Measurements from ENCODE around the gene GRAMD1B.

GRAMD1B gene

GRCh38 chr11:123409456-123410217 lies 20.4 kb upstream of the GRAMD1B start:
- DNase-seq (ENCODE audit: low read depth): no peak

DNA sequence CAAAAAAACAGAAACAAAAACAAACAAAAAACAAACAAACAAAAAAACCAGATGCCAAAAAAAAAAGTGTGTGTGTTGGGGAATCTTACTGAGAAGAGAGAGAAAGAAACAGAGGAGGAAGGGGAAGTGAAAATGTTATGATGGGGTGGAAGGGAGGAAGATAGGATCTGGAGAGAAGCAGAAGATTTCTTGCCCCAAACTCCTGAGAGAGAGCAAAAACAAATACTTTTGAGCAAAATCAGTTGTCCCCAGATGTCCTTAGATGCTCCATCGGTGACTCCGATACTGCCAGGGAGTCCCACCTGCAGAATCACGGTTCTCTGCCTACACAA lies 19.9 kb upstream of the GRAMD1B start:
- no peak for DNase-seq (ENCODE audit: low read depth)

- no peak for DNase-seq (ENCODE audit: low read depth)
These were observed 16.4 kb upstream of the GRAMD1B start for GRCh38 chr11:123413636-123414035.

- DNase-seq (ENCODE audit: low read depth): no peak
These were observed 13.5 kb upstream of the GRAMD1B start for GRCh38 chr11:123416566-123416965.

GRCh38 chr11:123418351-123419114 lies 11.5 kb upstream of the GRAMD1B start:
- no peak for DNase-seq (ENCODE audit: low read depth)

GRCh38 chr11:123419731-123420452 lies 10.2 kb upstream of the GRAMD1B start:
- DNase-seq (ENCODE audit: low read depth): no peak

DNA sequence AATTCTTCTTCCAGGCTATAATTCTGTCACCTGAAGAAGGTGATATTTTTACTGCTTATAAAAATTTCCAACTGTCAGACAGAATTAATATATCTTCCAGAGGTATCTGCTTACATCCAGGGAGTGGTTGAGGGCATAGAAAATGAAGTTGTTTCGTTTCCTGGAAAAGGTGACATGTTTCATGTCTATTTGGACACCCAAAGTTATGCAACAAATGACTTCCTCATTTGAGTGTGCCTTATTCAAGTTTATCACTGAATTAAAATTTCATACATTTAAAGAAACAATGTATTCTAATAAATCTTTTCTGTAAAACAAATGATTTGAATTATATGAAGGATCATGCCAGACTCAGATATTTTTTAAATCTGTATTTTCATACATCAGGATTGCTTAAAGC lies 8.5 kb upstream of the GRAMD1B start:
- no peak for DNase-seq (ENCODE audit: low read depth)

- DNase-seq (ENCODE audit: low read depth): no peak
These were observed 4.7 kb upstream of the GRAMD1B start for GRCh38 chr11:123425367-123425766.

DNA sequence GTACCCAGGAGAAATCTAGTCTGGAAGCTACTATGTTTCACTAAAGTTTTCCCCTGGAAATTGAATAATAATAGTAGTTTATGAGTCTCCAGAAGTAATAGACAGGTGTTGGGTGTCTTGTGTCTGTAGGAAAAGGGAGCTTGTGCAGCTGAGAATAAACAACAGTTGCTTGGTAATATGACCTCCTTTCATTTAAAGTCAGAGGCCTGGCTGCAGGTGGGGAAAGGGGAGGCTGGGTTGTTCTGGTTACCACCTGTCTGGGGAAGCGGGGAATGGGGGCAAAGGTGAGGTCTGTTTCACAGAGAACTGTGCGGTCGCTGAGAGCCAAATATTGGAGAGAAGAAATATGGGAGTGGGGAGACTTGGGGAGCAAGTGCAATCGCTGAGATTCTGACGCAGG lies 3.3 kb upstream of the GRAMD1B start:
- no peak for DNase-seq (ENCODE audit: low read depth)

DNA sequence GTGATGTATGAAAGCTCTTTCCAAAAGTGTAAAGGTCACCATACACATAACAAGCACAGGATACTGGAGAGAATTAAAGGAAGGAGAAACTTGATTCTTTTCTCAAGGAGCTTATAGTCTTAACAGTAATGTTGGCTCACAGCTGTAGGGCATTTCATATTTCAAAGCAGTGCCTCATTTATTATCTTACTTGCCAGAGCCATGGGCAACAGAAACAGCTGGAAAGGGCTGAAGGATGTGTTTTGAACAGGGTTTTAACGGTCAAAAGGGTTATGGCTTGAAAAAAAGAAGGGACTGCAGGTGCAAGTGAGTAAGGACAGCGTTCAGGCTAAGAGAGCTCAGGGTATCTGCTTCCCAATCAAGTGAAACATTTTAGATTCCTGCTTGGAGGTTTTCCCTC lies 2.7 kb upstream of the GRAMD1B start:
- DNase-seq (ENCODE audit: low read depth): no peak

GRCh38 chr11:123428116-123428715 lies 1.9 kb upstream of the GRAMD1B start:
- DNase-seq (ENCODE audit: low read depth): no peak

DNA sequence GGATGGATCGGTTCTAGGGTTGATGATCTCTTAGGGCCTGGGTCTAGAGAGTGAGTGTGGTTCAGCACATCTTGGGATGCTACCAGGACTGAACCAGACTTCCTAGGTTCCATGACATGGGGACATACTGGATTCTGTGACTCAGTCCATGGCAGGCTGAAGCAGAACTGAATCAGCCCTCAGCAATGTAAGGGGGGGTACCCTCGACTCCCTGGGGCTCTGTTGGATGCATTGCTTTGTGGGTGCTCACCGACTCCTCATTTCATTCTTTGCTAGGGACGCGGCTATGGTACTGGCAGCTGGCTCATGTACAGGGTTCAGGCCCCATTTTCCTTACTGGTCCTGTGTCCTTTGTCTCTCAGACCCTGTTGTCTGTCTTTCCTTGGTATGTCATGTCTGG lies 733 bp upstream of the GRAMD1B start:
- DNase-seq (ENCODE audit: low read depth): peak; percentile 77

DNA sequence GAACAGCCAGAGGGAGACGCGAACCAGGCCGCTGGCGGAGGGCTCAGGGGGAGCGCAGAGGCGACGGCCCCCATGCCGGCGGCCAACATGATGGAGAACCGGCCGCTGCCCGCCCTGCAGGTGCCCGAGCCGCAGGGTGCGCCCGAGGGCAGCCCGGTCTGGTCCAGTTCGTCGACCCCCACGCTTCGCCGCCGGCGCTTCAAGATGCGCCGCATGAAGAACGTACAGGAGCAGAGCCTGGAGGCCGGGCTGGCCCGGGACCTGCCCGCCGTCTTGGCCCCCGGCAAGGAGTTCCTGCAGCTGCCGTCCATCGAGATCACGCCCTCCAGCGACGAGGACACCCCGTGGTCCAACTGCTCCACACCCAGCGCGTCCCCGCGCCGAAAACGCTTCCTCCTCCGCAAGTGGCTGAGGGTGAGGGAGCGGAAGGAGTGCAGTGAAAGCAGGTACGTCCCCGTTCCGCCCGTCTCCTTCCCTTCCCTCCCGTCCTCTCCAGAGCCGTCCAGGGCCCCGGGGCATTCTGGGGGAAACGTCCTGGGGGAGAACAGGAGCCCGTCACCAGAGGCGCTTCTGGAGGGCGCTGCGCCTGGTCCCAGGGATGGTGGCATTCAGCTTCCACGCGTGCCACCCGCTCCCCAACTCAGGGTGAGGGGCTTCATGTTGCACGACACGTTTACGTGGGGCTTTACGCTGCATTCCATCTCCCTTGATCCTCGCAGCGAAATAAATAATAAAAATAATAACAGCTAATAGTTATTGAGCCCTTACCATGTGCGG lies 840 bp downstream of the GRAMD1B start:
- DNase-seq (ENCODE audit: low read depth): no peak

DNA sequence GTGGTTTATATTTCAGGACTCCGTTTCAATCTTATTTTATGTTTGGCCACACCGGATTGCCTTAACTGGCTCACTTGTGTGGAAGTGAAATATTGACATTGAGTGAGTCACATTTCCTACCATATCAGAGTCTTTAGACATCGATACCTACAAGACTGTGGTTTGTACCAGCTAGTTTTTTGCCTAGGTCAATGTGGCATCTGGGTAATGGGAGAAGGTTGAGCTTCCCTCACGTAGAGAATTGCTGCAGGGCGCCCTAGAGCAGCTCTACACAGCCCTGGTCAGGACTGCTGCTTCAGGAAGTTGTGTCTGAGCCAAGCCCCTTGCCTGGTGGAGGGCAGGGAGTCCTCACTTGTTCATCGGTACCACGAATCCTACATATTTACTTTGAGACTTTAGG lies 1.6 kb downstream of the GRAMD1B start:
- no peak for DNase-seq (ENCODE audit: low read depth)

DNA sequence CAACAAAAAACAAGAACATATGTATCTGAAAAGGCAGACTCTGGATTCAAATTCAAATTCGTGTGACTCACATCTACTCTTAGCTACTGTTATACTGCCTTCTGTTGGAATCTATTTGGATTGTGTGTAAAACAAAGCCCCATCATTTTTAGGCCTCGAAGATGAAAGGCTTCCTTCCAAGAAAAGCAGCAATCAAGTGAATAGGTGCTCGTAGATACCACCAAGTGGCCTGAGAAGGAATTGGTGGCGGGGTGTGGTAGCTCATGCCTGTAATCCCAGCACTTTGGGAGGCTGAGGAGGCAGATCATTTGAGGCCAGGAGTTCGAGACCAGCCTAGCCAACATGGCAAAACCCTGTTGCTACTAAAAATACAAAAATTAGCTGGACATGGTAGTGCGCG lies 4.2 kb downstream of the GRAMD1B start:
- DNase-seq (ENCODE audit: low read depth): no peak

- no peak for DNase-seq (ENCODE audit: low read depth)
These were observed 4.8 kb downstream of the GRAMD1B start for GRCh38 chr11:123434911-123435310.

DNA sequence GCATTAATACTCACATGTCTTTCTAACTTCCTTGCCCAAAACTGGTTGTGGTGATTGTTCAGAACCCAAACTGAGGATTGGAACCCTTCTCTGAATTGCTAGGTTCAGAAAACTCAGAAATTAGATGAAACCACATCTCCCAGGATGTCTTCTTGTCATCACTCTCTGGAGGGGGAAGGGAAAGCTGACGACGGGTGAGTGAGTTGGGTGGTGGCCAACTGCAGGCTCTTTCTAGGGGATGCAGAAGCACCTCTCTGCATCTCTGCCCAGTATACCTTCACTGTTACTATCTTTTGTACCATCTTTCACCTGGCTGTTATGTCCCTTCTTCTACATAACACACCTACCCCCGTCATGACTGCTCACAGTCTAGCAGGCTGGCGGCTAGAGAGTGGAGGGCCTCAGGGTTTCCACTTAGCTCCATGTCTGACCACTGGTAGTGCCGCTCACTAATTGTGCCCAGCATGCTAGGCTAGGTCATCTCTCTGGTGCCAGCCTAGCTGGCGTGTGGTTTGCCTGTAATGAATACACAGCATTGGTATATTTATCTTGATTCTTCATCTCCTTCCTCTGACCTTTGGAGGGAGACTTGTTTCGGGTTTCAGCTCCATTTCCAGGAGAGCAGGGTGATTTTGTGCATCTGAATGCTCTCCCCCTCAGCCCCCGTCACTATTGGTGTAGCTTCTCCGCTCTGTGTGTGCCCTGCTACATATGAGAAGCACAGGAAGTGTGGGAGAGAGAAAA lies 7.3 kb downstream of the GRAMD1B start:
- no peak for DNase-seq (ENCODE audit: low read depth)

DNA sequence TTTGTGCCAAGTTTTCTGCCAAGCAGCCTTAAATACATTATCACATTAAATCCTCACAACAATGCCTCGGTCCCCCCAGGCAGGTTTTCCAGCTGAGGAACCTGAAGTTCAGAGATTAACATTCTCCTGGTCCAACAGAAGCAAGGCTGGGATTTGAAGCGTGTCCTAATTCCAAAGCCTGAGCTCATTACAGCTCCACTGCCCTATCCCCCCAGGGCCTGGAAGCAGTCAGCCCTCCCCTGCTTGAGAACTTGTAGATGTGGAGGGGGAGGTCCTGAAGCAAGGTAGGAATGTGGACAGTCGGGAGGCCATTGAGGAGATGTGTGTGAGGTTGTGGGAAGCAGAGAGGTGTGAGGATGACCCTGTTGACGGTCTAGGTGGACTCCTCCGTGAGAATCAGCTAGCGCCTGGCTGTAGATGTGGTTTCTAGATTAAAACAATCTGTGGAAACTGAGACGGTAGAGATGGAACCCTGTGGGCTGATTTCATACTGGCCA lies 8.1 kb downstream of the GRAMD1B start:
- no peak for DNase-seq (ENCODE audit: low read depth)

GRCh38 chr11:123439616-123440015 lies 9.5 kb downstream of the GRAMD1B start:
- DNase-seq (ENCODE audit: low read depth): no peak

DNA sequence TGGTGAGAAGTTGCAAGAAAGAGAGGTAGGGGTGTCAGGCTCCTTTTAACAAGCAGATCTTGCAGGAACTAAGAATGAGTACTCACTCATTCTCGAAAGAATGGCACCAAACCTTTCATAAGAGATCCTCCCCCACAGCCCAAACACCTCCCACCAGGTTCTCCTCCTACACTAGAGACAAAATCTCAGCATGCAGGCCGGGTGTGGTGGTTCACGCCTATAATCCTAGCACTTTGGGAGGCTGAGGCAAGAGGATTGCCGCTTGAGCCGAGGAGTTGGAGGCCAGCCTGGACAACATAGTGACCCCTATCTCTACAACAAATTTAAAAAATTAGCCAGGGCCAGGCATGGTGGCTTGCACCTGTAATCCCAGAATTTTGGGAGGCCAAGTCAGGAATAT lies 11.1 kb downstream of the GRAMD1B start:
- no peak for DNase-seq (ENCODE audit: low read depth)
